AG09309 (cell line): Measurements from ENCODE around the gene ARF3.

Experiments used
- DNase-seq: peaks from one replicate; pipeline ENCODE4 v3.0.0-alpha.2; 2010; ENCODE audit warnings: low read depth
- H3K4me3 ChIP-seq: 2 replicates; pipeline ENCODE4 v1.5.1; 2011; ENCODE audit warnings: mild to moderate bottlenecking, low read depth, low read length, moderate library complexity; ENCODE audit not compliant: control insufficient read depth
- CTCF ChIP-seq: IDR thresholded peaks from 2 replicates; pipeline ENCODE4 v1.5.1; 2011; ENCODE audit warnings: mild to moderate bottlenecking, low read depth, low read length, inconsistent platforms; ENCODE audit not compliant: insufficient read depth, control insufficient read depth; ENCODE audit errors: missing control alignments

The ARF3 gene

GRCh38 chr12:48988030-48988649 lies 30.9 kb upstream of the ARF3 start:
- DNase-seq = no peak
- no peak overlapping the region for H3K4me3 ChIP-seq
- TF ChIP-seq CTCF = peak; percentile 89

GRCh38 chr12:48986720-48987291 lies 29.5 kb upstream of the ARF3 start:
- H3K4me3 ChIP-seq = no peak overlapping the region
- DNase-seq = no peak
- no peak for TF ChIP-seq CTCF

- DNase-seq = no peak
- no peak for TF ChIP-seq CTCF
These were observed 28.6 kb upstream of the ARF3 start for GRCh38 chr12:48985901-48986300.

GRCh38 chr12:48985475-48985897 lies 28.2 kb upstream of the ARF3 start:
- TF ChIP-seq CTCF = no peak
- no peak for DNase-seq
- no peak overlapping the region for H3K4me3 ChIP-seq

More at GRCh38 chr12:48985901-48986300, 28.6 kb upstream of the ARF3 start:
- no peak overlapping the region for H3K4me3 ChIP-seq

GRCh38 chr12:48982397-48983080 lies 25.3 kb upstream of the ARF3 start:
- no peak overlapping the region for H3K4me3 ChIP-seq
- DNase-seq = no peak
- TF ChIP-seq CTCF = no peak

- no peak for DNase-seq
- TF ChIP-seq CTCF = no peak
- no peak overlapping the region for H3K4me3 ChIP-seq
These were observed 24.5 kb upstream of the ARF3 start for GRCh38 chr12:48981757-48982157.
